Adrenal gland (tissue), 5 donors: Measurements from ENCODE around the gene CNTNAP2.

Source experiments
- CTCF ChIP-seq, 6 experiments: fragments of 450-650 bp in 4 of 6; fragments of 200-600 bp in 2 of 6; sonication (generic) in 1 of 6; IDR thresholded peaks; 1 replicate in 5 of 6; 2 replicates in 1 of 6; pipeline versions ENCODE4 v1.5.1 to v1.8.0; 2016 to 2021; ENCODE audit warnings: antibody characterized with exemption in 6 of 6, mild to moderate bottlenecking in 2 of 6, moderate library complexity in 1 of 6
- POLR2A ChIP-seq, 2 donors: fragments of 450-650 bp; IDR thresholded peaks; one replicate each; pipeline ENCODE4 v1.6.1; 2017; ENCODE audit warnings: antibody characterized with exemption in 2 of 2, mild to moderate bottlenecking in 2 of 2, moderate library complexity in 1 of 2
- donor health status: DM: no; HTN: no; CAD: no.

- TF ChIP-seq CTCF (IDR thresholded peaks at IDR 0.05) (no peak), POLR2A (IDR thresholded peaks at IDR 0.05) (no peak)
These were observed 1547.9 kb downstream of the CNTNAP2 start for GRCh38 chr7:147664541-147664940.
